HG03045 (cell line): ENCODE data around the gene USH1C.

ENCODE experiments used
- ATAC-seq: cut with Tn5 transposase; IDR thresholded peaks from one replicate; pipeline ENCODE4 v1.9.1; 2021; ENCODE audit warnings: mild to moderate bottlenecking, moderate library complexity; ENCODE audit not compliant: unreplicated experiment

Gene USH1C

DNA sequence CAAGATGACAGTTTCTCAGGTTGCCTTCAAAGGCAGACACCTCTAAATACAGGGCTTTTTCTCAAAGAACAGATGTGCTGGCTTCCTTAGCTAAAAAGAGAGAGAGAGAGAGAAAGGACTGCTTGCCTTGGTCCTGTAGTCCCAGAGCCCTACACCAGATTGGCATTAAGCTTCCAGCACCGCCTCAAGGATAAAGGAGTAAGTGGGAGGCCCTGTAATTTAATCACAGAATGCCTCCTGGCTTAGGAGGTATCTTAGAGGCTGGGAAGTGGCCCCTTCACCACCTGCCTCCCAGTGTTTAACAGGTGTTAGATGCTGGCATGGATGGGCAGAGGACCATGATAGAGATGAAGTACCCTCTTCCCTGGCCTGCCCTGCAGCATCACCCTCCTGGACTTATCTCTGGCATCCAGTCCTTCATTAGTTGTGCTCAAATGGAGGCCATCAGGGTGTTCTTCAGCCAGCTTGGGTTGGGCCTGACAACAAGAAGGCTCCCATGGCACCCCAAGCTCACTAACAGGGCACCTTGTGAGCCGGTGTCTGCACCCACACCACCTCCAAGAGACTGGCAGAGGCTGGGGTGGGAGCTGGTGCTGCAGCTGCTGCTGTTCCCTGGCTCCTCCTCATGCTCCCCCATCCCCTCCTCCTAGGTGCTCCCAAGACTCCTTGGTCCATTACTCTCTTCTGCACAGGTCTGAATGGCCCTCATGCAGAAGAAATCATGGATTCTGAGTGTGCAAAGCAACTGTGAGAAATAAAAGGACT is 100.1 kb downstream of the USH1C start:
- no peak for ATAC-seq
